ENCODE data around the gene ZNF304.
A peak's percentile ranks its signal among the peaks of the same experiment; 100 is the strongest.

The ZNF304 gene

DNA sequence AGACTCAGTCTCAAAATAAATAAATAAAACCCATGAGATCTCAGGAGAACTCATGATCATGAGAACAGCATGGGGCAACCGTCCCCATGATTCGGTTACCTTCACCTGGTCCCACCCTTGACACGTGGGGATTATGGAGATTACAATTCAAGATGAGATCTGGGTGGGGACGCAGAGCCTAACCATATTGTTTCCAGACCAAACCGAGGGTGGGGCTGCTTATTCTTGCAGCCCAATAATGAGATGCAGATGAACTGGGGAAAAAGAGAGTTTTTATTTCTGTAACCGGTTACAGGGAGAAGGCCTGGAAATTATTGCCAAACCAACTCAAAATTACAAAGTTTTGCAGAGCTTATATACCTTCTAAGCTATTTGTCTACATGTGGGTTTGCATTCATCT is 25.1 kb downstream of the ZNF304 start:
- H3K4me3 ChIP-seq (ENCODE audit: low read length) = no peak overlapping the region
- TF ChIP-seq, protein P1, sequence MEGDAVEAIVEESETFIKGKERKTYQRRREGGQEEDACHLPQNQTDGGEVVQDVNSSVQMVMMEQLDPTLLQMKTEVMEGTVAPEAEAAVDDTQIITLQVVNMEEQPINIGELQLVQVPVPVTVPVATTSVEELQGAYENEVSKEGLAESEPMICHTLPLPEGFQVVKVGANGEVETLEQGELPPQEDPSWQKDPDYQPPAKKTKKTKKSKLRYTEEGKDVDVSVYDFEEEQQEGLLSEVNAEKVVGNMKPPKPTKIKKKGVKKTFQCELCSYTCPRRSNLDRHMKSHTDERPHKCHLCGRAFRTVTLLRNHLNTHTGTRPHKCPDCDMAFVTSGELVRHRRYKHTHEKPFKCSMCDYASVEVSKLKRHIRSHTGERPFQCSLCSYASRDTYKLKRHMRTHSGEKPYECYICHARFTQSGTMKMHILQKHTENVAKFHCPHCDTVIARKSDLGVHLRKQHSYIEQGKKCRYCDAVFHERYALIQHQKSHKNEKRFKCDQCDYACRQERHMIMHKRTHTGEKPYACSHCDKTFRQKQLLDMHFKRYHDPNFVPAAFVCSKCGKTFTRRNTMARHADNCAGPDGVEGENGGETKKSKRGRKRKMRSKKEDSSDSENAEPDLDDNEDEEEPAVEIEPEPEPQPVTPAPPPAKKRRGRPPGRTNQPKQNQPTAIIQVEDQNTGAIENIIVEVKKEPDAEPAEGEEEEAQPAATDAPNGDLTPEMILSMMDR (conservative IDR thresholded peaks at IDR 0.05; ENCODE audit: low read length) = no peak
- DNase-seq (ENCODE audit: low read depth) = no peak

DNA sequence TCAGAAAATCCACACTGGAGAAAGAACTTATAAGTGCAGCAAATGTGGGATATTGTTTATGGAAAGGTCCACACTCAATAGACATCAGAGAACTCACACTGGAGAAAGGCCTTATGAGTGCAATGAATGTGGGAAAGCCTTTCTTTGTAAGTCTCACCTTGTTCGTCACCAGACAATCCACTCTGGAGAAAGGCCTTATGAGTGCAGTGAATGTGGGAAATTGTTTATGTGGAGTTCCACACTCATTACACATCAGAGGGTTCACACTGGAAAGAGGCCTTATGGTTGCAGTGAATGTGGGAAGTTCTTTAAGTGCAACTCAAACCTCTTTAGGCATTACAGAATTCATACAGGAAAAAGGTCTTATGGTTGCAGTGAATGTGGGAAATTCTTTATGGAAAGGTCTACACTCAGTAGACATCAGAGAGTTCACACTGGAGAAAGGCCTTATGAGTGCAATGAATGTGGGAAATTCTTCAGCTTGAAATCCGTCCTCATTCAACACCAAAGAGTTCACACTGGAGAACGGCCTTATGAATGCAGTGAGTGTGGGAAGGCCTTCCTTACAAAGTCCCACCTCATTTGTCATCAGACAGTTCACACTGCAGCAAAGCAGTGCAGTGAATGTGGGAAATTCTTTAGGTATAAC is 26.6 kb downstream of the ZNF304 start:
- no peak for DNase-seq (ENCODE audit: low read depth)
- no peak overlapping the region for H3K4me3 ChIP-seq (ENCODE audit: low read length)
- TF ChIP-seq, protein P1 (conservative IDR thresholded peaks at IDR 0.05; ENCODE audit: low read length) = no peak

DNA sequence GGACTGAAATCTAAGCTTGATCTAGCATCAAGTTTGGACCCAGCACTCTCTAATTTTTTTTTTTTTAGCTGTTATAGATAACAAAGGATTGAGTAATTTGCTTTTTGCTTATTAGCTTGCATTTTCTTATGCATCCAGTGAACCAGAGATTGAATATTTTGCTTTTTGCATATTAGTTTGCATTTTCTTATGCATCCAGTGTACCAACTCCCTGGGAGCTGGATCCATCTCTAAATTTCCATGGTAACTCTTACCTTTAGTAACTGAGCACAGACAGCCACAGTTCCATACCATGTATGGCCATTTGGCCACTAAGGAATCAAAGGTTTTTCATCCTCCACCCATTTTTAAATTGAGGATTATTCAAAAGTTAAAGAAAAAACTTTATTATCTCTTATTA is 29.9 kb downstream of the ZNF304 start:
- no peak for DNase-seq (ENCODE audit: low read depth)
- H3K4me3 ChIP-seq (ENCODE audit: low read length) = no peak overlapping the region
- TF ChIP-seq, protein P1 (conservative IDR thresholded peaks at IDR 0.05; ENCODE audit: low read length) = no peak

DNA sequence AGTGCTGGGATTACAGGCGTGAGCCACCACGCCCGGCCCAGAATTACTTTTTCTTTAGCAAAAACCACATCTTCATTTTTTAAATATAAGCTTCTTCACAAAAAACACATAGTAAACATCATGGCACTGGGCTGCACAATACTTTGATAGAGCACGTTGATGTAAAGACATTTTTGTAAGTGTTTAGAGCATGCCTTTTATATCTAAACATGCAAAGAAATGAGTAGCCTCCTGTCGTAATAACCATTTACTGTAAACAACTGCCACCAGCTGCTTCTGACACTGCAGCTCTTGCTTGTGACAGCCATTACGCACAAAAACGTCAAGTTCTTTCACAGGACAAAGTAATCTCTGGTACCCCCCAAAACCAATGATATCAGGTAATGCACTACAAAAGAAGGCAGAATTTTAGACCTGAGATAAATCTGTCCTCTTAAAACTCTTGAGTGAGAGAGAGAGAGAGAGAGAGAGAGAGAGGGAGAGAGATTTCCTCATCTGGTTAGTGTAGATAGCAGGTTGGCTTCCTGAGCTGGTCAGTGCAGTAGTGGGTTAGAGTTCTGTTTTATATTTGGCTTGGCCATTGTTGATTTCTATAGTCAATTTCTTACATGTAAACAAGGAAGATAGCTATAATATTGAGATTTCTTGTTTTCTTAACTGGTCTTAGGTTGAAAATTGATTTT is 31.9 kb downstream of the ZNF304 start:
- H3K4me3 ChIP-seq (ENCODE audit: low read length) = no peak overlapping the region
- no peak for DNase-seq (ENCODE audit: low read depth)
- TF ChIP-seq, protein P1 (conservative IDR thresholded peaks at IDR 0.05; ENCODE audit: low read length) = no peak

DNA sequence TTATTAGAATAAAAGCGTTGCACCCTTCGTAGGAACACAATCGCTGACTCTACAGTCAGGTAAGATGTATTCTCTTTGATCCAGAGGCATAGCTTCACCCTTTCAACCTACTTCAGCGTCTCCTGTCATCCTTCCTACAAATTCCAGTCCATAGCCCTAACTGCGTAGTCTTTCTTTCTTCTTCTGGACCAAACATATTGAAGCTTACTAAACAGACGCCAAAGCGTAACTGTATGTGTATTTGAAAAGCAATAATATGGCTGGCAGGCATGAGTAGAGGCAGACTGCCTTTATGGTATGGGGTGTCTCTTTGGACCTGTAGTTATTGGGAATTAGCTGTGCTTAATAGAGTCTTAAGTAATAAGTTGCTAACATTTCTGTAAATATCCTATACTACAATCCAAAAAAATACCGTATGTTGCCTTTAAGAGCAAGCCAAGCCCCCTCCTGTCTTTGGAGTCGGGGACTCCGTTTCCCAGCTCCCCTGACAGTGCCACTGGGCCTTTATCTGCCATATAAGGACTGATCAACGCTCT is 38.2 kb downstream of the ZNF304 start:
- peak overlapping the region; percentile 95 for H3K4me3 ChIP-seq (ENCODE audit: low read length)
- TF ChIP-seq, protein P1 (conservative IDR thresholded peaks at IDR 0.05; ENCODE audit: low read length) = no peak
- DNase-seq (ENCODE audit: low read depth) = no peak

DNA sequence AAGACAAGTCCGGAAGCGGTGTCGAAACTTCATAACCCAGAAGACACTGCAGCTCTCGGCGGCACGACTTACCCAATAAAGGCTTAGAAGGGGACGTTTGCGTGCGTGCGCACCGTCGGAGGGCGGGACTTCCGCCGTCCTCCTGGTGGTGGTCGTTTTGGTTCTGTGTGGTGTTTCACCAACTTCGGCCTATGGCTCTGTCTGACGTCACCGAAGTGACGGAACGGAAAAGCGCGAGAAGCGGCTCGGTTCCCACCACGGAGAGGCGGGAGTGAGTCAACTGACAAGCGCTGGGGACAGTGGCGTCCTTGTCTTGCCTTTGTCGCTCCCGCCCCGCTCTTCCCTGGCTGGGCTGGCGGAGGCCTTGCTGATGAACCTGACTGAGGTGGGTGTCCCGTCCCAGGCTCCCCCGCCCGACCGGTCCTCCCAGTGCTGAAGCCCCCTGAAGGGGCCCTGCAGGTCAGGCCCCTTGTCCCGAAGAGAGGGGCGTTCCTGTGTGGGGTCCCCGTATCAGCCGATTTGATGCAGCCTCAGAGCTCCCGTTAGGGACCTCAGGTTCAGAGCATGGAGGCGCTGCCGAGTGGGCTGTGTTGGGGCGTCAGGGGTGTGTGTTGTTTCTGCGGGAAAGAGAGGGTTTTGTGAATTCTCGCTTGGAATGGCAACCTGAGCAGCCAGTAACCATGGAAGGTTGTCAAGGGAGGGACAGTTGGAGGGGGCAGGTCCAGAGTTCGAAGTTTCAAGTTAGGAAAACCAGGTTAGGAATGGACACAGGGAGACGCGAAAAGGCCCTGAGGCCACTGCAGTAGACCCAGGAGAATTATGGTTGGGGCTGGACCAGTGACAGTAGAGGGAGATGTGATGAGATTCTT is 38.9 kb downstream of the ZNF304 start, which contains the start of gene ZNF548:
Gene ZNF548, plus strand, starts transcription at position 125 of the 869 bp plus-strand sequence. Its CDS starts 246 bp downstream, at position 371.
- H3K4me3 ChIP-seq (ENCODE audit: low read length) = peak within 1 kb of the TSS; percentile 95
- peak; percentile 99 for DNase-seq (ENCODE audit: low read depth)
- TF ChIP-seq, protein P1 (conservative IDR thresholded peaks at IDR 0.05; ENCODE audit: low read length) = peak; percentile 30

All from AG10803 (cell line).